GM12892 (cell line): ENCODE results near the gene PARPBP.

Experiments used
- POLR2A ChIP-seq: IDR thresholded peaks from 2 replicates; pipeline ENCODE4 v1.6.1; 2011; ENCODE audit warnings: low read depth, low read length, control low read depth
- POLR2AphosphoS5 ChIP-seq: IDR thresholded peaks from 2 replicates; pipeline ENCODE4 v1.6.1; 2011; ENCODE audit warnings: low read depth, low read length, control low read depth
- TAF1 ChIP-seq: IDR thresholded peaks from 2 replicates; pipeline ENCODE4 v1.6.1; 2011; ENCODE audit warnings: low read depth, mild to moderate bottlenecking, control low read depth, low read length, borderline replicate concordance

DNA sequence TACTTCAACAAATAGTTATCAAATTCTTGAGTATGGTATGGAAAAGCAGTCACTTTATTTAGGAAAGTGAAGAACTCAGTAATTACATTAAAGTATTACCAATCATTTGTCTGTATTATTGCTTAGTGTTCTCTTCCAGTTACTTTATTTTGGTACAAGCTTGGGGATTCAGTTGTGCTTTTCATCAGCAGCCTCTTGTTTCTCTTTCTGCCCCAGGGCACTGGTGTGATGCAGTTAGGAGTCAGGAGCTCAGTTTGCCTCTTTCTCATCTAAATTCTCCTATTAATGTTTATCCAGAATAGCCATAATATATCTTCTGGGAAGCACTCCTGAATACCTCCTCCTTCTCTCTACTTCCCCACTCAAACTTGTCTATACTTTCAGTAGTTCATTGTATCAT lies 52.0 kb downstream of the PARPBP start:
- TF ChIP-seq POLR2A (no peak), POLR2AphosphoS5 (no peak), TAF1 (no peak)
